SW480 (cell line): Measurements from ENCODE around the gene SORL1-AS1.

Source experiments
- DNase-seq: peaks from one replicate; pipeline ENCODE4 v3.0.0-alpha.2; 2016; ENCODE audit warnings: low spot score

Gene SORL1-AS1

DNA sequence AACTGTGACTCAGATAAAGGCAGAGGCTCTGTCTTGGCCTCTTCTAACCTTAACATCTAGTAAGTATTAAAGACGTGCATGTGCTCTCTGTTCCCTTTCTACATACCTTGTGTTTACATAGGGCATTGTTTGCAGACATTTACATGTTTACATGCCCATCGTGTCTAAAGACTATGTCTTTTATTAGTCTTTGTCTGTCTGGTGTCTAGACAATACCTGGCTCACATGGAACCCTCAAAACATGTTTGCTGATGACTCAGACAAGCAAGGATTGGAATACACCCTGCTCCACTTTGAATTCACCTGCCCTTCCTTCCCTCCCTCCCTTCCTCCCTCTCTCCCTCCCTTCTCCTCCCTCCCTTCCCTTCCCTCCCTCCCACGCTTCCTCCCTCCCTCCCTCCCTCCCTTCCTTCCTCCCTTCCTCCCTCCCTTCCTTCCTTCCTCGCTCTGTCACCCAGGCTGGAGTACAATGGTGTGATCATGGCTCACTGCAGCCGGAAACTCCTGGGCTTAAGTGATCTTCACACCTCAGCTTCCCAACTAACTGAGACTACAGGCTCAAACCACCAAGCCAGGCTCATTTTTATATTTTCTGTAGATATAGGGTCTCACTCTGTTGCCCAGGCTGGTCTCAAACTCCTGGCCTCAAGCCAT is 23.7 kb upstream of the SORL1-AS1 start:
- DNase-seq: peak; percentile 76

DNA sequence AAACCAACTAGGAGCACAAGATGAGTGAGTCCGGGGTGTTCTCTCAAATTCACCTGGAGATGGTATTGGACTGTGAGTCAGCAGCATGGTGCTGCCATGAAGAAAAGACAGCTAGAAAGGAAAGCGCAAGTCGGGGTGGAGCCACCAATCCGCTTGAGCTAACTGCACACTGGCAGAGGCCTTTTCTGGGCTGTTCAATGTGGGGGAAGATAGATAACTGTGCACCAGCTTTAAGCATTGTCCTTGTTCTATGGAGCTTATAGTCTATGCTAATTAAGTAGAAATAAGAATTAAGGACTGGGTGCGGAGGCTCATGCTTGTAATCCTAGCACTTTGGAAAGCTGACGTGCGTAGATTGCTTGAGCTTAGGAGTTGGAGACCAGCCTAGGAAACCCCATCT is 21.9 kb upstream of the SORL1-AS1 start:
- no peak for DNase-seq

DNA sequence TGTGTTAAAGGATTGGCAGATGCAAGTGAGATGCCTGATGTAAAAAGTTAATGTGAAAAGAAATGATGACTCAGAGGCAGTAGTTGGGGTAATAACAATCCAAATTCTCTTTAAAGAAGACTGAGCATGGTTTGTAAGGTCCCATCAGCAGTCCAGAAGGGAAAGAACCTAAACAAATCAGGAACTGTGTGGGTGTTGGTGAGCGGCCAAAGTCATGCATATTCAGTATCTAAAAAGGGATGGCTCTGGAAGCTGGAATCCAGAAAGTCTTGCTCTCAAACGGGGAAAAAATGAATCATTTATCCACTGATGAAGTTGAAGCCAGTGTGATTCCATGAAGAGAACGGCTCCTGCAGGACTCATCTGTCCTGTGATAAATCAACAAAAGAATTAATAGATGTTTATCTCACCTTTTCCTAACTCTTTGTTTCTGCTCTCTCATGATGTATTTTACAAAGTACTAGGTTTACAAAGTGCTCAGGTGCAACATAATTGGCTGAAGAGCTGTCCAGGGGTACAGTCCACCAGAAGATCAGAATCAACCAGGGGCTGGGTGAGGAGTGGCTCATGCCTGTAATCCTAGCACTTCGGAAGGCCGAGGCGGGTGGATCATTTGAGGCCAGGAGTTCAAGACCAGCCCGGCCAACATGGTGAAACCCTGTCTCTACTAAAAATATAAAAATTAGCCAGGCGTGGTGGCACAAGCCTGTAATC is 20.5 kb upstream of the SORL1-AS1 start:
- peak; percentile 14 for DNase-seq

DNA sequence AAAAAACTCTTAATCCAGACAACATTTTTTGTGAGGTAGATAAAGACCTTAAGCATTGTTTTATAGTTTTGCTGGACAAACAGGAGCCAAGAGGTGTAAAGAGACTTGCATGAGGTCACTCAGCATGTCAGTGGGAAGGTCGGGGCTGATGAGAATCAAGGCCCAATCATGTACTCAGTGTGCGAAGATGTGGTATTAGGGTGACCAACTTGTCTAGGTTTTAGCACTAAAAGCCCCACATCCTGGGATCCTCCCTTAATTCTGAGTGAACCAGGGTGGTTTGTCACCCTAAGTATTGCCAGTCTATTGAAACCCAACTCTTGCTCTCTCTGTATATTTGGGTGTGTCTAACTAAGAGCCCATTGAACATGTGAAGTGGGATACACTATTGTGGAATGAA is 19.5 kb upstream of the SORL1-AS1 start:
- no peak for DNase-seq

DNA sequence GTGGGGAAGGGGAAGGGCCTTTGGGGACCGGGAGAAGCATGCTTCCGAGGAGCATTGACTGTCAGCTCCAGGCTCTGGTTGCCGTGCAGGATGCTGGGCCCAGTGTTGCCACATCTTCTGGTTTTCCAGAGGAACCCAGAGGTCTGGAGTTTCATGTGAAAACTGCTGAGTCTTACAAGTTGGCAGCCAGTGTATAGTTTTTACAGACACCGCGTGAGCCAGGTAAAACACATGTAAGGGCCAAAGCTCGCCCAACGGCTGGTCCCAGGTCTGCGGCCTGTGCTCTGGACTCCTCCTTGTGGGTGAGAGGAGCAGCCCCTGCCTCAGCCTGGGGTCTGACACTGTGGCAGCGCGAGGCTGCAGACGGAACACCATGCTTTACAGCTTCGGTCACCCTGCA is 18.4 kb upstream of the SORL1-AS1 start:
- no peak for DNase-seq

DNA sequence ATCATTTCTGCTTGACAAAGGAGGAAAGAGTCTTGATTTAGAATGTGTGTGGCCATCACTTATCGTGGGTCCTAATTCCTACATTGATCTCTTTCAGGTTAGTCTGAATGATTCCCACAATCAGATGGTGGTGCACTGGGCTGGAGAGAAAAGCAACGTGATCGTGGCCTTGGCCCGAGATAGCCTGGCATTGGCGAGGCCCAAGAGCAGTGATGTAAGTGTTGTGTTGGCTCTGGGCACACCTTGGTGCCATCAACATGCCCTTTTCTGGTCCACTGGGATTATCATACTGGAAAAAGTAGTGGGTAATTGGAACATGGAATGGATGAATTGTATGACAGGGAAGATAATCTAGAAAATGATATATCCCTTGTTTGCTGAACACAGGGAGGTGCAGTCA is 17.1 kb upstream of the SORL1-AS1 start:
- DNase-seq: no peak

DNA sequence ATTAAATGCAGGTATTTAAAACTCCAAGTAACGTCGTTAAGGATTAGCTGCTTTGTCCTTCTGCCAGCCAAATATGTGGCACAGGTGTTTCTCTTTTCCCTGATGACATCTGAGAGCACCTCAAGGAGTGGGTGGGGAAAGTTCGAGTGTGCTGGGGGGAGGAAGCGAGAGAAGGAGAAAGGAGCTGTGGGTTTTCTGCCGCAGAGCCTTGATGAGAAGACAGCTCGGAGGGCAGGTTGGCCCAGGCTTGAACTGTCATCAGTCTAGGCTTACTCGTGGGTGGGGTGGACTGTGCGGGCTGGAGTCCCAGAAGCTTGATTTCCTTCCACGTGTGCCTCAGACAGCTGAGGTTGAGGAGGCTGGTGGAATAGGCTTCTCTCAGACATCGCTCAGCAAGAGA is 15.2 kb upstream of the SORL1-AS1 start:
- DNase-seq: no peak

DNA sequence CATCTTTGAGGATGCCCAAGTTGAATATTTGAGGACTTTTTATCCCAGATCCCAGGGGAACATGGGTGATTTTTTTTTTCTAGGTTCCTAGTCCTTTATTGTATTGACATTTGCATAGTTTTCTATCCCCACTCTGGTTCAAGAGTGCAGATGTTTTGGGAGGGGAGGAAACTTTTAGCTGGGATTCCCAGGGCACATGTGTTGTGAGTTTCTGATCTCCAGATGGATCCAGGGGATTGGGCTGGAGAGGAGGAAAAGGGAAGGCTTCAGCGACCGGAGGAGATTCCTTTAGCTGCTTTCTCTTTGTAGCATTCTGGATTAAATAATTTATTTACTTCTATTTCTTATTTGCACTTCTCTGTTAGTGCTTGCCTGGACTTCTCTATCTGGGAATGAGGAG is 14.7 kb upstream of the SORL1-AS1 start:
- DNase-seq: no peak

DNA sequence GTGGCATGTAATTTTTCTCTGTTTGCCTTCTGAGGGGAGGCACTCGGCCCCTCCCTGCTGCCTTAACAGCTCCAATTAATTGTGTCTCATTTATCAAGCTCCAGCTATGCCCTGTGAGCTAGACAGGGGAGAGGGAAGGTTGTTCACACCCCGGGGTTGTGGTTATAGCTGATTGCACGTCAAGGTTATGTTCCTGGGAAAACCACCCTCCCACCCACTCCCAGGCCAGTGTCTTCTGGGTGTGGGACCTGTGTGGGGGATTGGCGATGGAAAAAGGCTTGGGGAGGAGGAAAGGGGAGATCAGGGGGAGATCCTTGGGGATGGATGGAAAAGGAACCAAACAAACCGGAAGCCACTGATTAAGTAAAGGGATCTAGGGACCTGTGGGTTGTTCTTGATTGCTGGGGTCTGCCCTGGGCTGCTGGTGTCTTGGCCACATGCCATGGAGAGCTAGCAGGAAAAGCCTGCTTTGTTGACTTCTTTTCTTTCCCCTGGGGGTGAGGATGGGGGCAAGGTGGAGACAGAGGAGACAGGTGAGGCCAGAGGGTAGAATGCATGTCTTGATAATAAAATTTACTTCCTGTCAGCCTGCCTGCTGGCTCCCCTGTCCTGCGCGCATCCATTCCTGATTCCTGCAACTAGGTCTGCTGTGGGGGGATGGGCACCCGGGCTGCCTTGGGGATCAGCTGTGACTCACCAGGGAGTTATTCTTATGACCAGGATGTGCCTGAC is 13.5 kb upstream of the SORL1-AS1 start:
- DNase-seq: peak; percentile 98

DNA sequence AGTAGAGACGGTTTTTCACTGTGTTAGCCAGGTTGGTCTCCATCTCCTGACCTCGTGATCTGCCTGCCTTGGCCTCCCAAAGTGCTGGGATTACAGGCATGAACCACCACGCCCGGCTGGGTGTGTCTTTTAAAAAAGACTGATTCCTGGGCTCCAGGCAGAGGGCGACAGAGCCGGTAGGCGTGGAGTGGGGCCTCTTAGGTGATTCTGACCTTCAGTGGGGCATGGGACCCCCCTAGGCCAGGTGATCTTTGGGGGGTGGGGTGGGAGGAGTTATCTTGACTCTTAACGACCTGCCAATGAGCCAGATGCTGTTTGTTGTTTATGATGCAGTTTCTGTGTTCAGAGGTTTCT is 12.9 kb upstream of the SORL1-AS1 start:
- no peak for DNase-seq

DNA sequence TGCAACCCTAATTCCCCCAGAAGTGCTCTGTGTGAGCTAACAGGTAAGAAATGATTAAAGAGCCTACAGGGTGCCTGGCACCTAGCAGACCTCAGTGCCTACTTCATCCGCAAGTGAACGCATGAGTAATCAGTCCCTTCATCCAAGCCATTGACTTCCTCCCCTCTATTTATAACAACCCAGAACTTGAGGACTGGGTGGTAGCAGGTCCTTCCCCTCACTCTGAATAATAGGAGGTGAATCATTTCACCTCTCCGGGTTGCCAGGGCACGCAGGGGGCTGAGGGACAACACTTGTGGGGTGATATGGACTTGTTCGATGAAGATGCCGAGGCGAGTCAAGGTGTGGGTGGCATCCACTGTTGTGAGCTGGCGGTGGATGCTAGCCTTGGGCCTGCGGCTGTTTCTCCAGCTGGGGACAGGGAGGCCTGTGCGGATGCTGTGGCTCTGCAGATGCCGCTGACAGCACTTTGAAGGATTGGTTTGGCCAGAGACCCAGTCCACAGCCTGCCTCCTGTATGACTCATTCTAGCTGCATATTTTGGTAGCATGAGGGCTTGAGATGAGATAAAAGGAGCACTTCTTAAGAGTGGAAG is 11.7 kb upstream of the SORL1-AS1 start:
- DNase-seq: peak; percentile 94

DNA sequence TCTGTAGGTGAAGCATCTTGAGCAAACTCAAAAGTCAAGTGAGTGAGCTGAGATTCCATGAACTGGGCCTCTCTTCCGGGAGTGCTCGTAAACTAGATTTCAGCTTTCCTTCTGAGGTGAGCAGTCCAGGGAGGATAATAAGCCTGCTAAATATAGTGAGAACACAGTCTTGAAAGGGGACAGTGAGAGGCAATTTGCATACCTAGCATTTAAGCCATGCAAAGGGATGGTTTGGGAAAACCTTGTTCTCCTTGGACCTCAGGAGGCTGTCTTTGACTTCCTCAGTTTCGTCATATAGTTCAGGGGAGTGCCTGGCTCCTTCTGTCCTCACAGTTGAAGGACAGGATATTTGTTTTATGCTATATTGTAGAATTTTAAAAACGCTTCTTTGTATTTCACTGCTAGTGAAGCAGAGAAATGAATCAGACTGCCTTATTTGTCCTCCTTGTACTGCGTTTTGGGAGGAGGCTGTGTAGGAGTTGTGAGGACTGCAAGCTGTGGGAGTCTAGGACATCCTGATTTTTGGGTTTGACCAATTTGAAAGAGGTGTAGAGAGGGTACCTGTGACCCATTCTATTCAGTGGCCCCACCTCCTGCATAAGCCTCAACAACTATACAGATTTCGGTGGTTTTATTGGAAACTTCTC is 11.0 kb upstream of the SORL1-AS1 start:
- no peak for DNase-seq

DNA sequence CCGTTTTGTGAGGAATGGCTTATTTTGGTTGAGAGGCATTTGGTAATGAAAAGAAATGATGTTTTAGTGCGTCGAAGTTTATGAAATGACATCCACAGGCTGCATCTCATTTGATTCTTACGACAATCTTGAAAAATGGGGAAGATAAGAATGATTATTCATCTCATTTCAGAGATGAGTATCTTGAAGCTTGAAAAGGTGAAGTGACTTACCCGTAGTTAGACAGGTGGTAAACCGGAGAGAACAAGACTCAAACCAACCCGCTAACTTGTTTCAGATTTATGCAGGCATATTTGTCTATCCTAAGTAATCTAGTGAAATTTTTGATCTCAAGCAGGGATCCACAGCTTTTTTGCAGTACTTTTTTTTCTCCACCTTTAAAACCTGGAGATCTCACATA is 9.1 kb upstream of the SORL1-AS1 start:
- DNase-seq: no peak

DNA sequence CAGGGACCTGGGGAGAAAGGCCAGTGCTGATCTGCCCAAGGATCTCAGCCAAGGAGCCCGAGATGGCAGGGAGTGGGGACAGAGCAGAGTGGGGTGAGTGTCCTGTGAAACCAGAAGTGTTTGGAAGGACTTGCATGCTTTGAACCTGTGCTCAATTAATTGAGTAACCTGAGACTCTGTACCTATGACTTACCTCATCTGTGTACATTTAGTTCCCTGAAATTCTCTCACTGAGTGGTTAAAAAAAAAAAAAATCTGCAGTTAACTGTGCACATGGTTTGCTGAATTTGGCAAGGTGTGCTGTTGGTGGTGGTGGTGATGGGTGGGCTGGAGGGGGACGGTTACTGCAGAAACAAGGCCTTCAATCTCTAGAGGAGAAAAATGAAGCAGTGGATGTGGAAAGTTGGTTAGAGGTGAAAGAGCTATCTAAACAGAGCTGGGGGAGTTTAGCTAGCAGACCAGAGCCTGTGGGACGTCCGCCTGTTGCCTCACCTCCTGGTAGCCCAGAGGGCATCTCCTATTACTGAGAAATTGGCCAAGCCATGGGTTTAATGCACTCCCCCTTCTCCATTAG is 8.3 kb upstream of the SORL1-AS1 start:
- DNase-seq: peak; percentile 16

DNA sequence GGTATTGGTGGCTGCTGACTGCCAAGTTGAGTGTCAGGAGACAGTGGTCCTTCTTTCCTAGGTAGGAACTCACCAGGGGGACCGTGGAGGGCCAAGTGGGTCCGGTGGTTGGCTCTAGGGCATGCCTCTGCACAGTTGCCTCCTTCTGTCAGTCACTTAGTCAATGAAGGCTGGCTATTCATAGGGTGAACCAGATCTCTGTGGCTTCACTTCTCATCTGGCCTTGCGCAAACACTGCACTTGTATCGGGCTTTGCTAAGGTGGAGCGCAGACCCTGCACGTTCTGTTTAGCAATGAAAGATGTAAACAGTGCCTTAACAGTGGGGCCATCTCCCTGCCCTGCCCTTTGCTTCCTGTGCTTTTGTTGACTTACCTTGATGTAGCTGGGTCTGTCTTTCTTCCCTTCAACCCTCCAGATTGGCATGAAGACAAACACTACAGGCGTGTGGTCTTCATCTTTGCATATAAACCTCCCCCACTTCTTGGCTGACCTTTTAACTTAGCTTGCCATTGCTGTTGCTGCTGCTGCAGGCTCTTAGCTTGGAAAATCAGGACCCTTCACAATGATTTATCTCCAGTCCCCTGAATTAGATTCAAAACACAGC is 6.7 kb upstream of the SORL1-AS1 start:
- no peak for DNase-seq

DNA sequence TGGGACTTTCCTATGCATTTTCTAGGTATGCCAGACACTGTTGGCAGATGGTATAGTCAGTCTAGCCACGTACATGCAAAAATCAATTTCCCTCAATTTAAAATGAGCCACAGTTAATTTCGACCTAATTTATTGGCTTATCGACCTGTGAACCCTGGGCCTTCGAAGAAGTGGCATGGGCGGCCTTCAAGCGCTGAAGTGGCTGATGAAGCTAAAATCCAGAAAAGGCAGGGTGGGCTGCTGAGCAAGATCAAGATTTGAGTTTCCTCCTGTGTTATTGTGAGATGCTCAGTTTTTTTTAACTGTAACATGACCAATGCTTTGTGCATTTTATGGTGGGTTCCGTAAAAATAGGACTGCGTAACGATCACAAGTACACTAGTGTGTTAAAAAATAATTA is 5.8 kb upstream of the SORL1-AS1 start:
- no peak for DNase-seq

DNA sequence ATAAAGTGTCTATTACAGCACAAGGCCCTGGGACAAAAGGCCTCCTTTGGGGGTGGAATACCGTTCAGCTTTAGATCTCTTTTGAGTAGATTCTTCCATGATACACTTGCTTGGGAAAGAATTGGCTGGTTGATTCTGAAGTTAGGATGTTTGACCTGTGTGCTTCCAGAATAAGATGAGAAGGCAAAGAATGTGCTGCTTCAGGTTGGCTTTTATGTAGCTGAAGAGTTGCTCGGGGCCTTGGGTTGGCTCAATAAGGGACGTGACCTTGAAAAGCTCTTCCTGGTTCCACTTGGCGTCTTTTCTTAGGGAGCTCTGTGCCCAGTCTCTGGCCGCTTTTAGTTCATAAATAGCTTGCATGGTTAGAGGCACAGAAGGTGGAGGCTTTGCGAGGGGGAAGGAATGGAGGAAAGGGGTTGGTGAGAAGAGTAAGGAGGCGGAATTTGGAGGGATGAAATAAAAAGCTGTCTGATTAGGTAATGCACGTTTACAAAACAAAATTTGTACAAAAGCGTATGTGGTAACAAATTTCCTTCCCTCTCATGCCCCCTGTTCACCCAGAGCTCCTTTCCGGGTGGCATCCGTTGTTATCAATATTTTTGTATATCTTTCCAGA is 4.2 kb upstream of the SORL1-AS1 start:
- DNase-seq: no peak

DNA sequence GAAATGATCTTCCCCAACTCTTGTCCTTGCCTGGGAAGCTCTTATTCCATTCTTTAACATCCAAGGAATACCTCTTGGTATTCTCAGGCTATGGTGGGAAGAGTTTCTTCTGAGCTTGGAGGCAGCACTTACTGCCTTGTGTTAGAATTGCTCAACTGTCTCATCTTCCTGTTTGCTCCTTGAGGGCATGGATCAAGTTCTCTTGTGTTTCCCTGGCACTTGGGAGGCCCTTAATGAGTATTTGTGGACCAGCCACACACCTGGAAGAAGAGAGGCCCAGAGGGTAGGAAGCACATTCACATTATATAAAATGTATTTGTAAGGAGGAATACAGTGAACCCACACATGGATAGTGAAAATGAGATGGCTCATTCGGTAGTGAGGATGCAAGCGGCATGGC is 3.4 kb upstream of the SORL1-AS1 start:
- no peak for DNase-seq

DNA sequence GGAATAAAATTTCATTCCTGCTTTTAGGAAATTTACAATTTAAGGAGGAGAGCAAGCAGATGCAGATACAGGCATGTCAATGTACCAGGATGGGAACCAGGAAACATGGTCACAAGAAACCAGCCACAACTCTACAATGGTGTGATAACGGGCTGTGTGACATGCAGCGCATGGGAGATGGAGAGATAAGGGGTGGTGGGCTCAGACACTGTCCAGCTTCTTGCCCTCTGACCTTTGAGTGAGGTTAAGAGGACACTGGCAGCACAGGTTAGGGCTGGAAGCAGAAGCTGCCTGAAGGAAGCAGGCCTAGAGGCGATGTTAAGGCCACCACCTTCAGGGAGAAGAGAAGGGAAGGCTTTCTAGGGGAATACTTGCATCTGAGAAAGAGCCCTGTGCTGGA is 2.3 kb upstream of the SORL1-AS1 start:
- DNase-seq: no peak

DNA sequence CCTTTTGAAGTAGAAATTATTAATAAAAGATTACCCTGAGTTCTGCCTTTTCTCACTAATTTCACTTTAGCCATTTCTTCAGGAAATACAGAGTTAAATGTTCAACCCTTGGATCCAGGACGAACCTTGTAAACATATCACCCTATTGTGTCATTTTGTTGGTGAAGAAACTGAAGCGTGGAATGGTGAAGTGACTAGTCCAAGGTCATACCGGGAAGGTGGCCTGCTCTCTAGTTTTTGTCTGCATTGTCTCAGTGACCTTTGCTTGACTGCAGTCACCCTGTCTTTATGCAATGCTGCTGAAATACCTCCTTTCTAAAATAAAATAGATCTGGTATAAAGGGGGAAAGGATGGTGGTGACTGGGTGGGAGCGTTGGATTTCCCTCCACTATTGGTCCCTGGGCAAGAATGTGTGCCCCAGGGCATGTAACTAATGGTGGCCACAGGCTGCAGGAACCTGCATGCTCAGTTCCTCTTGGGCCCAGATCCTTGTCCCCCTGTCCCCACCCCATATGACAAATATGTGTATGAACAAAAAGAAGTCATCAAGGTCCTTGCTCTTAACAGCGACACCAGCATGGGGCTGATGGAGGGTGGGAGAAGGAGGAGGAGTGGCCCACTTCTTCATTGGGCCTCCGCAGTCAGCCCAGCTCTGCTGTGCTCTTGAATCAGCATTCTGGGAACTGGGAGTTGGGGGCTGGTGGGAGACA is 977 bp upstream of the SORL1-AS1 start:
- DNase-seq: no peak
